IPS DF 4.7 (cell line): Measurements from ENCODE around the gene GLE1.
"Not testable (repeated sequence)": the region's sequence is repeated elsewhere in the genome, so short reads cannot be mapped to it uniquely, and the experiment has no call there.

Source experiments
- DNase-seq: peaks from one replicate; pipeline ENCODE4 v3.0.0-alpha.2; 2013; ENCODE audit warnings: low spot score; ENCODE audit errors: extremely low read depth

Gene GLE1

DNA sequence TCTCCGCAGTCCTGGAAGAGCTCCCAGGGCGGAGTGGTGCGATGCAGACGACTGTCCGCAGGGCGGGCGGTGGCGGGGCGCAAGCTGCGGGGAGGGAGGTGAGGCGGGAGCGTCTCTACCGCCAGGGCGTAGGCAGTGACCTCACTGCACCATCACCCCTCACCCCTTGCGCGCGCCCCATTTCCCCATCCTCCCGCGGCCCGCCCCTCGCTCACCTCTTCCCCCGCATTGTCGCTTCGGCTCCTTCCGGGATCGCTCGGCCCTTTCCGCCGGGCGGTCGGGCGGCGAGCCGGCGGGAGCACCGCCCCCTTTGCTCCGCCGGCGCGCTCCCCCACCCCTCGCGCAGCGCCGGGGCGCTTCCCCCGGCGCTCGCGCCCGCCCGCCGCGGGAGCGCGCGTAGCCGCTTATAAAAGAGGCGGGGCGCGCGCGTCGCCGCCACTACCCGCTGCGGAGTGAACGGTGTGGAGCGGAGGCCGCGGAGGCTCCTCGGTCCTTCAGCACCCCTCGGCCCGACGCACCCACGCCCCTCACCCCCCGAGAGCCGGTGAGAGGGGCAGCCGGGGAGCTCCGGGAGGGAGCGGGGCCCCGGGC lies 47.7 kb downstream of the GLE1 start, which contains the start of gene SPTAN1:
SPTAN1 (plus strand) TSS at position 435 of the 591 bp plus-strand sequence. CDS start 14,154 bp downstream, outside the sequence.
- no peak for DNase-seq

DNA sequence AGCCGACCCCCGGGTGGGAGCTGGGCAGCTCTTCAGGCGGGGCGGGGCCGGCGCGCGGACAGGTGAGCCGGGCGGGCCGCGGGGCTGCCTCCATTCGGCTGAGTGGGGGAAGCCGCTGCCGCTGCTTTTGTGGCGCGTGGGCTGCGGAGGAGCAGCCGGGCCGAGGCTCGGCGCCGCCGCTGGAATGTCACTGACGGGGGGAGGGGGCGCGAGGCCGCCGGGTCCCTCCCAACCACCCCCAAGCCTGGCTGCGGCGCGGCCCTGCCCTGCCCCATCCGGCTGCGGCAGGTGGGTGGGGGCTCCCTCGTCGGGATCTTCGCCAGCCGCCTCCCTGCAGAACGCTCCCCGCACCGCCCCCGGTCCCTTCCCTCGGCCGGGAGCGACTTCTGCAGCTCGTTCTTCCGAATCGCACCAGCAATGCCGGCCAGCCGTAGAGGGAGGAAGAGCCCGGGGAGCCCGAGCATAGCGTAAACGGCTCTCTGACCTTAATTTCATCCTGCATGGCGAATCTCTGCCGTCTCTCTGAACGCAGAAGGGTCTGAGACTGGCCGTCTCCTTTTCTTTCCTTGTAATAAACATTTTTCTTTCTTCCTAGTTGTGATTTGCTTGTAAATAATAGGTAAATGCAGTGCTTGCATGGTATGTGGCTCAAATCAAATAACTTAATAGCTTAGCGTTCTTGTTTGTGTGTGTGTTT lies 48.4 kb downstream of the GLE1 start:
- DNase-seq = no peak

GRCh38 chr9:128553728-128554127 lies 49.2 kb downstream of the GLE1 start:
- DNase-seq = no peak

- no peak for DNase-seq
Measured at GRCh38 chr9:128554155-128554862, 49.8 kb downstream of the GLE1 start.

- DNase-seq = no peak
Measured at GRCh38 chr9:128555180-128555721, 50.7 kb downstream of the GLE1 start.

- no peak for DNase-seq
Measured at GRCh38 chr9:128556276-128556675, 51.8 kb downstream of the GLE1 start.

GRCh38 chr9:128556926-128557634 lies 52.6 kb downstream of the GLE1 start:
- DNase-seq = no peak

GRCh38 chr9:128558431-128559310 lies 54.2 kb downstream of the GLE1 start:
- no peak for DNase-seq

- DNase-seq = no peak
Measured at GRCh38 chr9:128565578-128565977, 61.1 kb downstream of the GLE1 start.

GRCh38 chr9:128568470-128569078 lies 64.1 kb downstream of the GLE1 start:
- DNase-seq = no peak

GRCh38 chr9:128575469-128575868 lies 71.0 kb downstream of the GLE1 start:
- no peak for DNase-seq

- no peak for DNase-seq
Measured at GRCh38 chr9:128575916-128576315, 71.4 kb downstream of the GLE1 start.

- DNase-seq = no peak
Measured at GRCh38 chr9:128577206-128577605, 72.7 kb downstream of the GLE1 start.

DNA sequence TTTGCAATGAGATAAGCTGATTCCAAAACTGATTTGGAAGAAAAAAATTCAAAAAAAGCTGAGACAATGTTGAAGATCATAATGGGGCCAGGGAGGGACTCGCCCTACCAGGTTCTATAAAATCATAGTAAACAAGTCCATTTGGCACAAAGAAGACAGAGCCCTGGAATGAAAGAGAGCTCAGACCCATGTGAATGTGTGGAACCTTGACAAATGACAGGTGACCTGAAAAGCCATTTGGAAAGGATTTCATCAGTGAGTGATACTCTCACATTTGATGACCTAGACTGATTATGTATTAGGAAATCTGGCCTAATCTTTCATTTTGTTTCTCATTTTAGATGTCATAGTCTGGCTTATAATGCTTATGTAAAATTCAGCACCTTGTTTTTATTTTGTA lies 74.7 kb downstream of the GLE1 start:
- DNase-seq = no peak

- no peak for DNase-seq
Measured at GRCh38 chr9:128580731-128581130, 76.2 kb downstream of the GLE1 start.

DNA sequence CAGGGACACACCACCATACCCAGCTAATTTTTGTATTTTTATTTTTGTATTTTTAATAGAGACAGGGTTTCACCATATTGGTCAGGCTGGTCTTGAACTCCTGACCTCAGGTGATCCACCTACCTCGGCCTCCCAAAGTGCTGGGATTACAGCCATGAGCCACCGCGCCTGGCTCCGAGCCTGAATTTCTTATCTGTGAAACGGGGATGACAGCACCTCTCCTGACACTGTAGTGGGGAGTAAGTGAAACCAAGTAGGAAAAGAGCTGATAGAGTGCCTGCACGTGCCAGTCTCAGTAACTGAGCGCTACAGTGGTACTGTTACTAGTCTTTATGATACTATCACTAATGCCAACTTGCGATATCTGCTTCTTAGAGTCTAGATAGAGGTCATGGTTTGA lies 80.6 kb downstream of the GLE1 start:
- not testable (repeated sequence) for DNase-seq

DNA sequence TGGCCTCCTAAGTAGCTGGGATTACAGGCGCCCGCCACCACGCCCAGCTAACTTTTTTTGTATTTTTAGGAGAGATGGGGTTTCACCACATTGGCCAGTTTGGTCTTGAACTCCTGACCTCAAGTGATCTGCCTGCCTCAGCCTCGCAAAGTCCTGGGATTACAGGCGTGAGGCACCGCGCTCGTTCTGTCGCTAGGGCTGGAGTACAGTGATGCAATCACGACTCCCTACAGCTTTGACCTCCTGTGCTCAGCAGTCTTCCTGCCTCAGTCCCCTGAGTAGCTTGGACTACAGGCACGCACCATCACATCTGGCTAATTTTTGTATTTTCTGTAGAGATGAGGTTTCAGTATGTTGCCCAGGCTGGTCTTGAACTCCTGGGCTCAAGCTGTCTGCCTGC lies 82.4 kb downstream of the GLE1 start:
- not testable (repeated sequence) for DNase-seq

- no peak for DNase-seq
Measured at GRCh38 chr9:128587453-128587852, 82.9 kb downstream of the GLE1 start.

DNA sequence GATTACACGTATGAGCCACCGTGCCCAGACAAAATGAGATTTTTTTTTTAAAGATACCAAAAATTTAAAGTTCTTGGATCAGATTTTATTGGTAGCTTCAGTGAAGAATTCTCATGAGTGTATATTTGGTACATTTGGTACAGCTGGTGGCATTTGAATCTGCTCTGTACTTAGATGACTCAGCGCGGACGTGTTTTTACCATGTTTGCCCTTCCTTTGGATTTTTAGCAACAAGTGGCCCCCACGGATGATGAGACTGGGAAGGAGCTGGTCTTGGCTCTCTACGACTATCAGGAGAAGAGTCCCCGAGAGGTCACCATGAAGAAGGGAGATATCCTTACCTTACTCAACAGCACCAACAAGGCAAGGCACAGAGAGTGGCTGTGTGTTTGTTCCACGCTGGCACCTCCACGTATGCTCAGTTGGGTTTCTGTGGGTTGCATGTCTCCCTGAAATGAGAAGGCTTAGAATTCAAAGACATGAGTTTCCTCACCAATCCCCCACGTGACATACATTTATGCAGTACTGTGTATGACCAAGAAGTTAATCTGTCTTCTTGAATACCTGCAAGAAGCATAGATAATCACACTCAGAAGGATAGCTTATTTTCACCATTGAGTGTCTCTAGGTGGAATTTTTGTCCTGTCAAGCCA lies 84.2 kb downstream of the GLE1 start:
- DNase-seq = no peak
